HG03460 (cell line): ENCODE measurements around the gene GPC6.

Experiments used
- ATAC-seq: cut with Tn5 transposase; IDR thresholded peaks from one replicate; pipeline ENCODE4 v1.9.1; 2021; ENCODE audit not compliant: unreplicated experiment

Gene GPC6

GRCh38 chr13:94139393-94139995, 912.9 kb downstream of the GPC6 start:
- ATAC-seq, result no peak

- no peak for ATAC-seq
Measured at GRCh38 chr13:94140027-94140426, 913.4 kb downstream of the GPC6 start.

- ATAC-seq, result no peak
Measured at GRCh38 chr13:94140511-94140910, 913.9 kb downstream of the GPC6 start.

- no peak for ATAC-seq
Measured at GRCh38 chr13:94143624-94144350, 917.2 kb downstream of the GPC6 start.

- ATAC-seq, result no peak
Measured at GRCh38 chr13:94145966-94146365, 919.4 kb downstream of the GPC6 start.

GRCh38 chr13:94153586-94153985, 927.0 kb downstream of the GPC6 start:
- no peak for ATAC-seq

GRCh38 chr13:94154367-94154766, 927.8 kb downstream of the GPC6 start:
- no peak for ATAC-seq

GRCh38 chr13:94157705-94158218, 931.2 kb downstream of the GPC6 start:
- no peak for ATAC-seq

GRCh38 chr13:94160875-94161274, 934.3 kb downstream of the GPC6 start:
- no peak for ATAC-seq

GRCh38 chr13:94162289-94162688, 935.7 kb downstream of the GPC6 start:
- no peak for ATAC-seq

GRCh38 chr13:94163535-94163934, 936.9 kb downstream of the GPC6 start:
- ATAC-seq, result no peak

- ATAC-seq, result no peak
Measured at GRCh38 chr13:94168783-94169453, 942.3 kb downstream of the GPC6 start.

GRCh38 chr13:94169454-94170144, 943.0 kb downstream of the GPC6 start:
- no peak for ATAC-seq

- ATAC-seq, result no peak
Measured at GRCh38 chr13:94170145-94170571, 943.6 kb downstream of the GPC6 start.

GRCh38 chr13:94172416-94172815, 945.8 kb downstream of the GPC6 start:
- ATAC-seq, result no peak

- no peak for ATAC-seq
Measured at GRCh38 chr13:94173312-94173854, 946.8 kb downstream of the GPC6 start.

- ATAC-seq, result no peak
Measured at GRCh38 chr13:94174009-94174408, 947.4 kb downstream of the GPC6 start.

GRCh38 chr13:94175076-94175475, 948.5 kb downstream of the GPC6 start:
- ATAC-seq, result no peak

- no peak for ATAC-seq
Measured at GRCh38 chr13:94176561-94176960, 950.0 kb downstream of the GPC6 start.

GRCh38 chr13:94177041-94177440, 950.4 kb downstream of the GPC6 start:
- no peak for ATAC-seq

GRCh38 chr13:94178625-94179244, 952.1 kb downstream of the GPC6 start:
- ATAC-seq, result no peak
